Vagina (tissue), 2 donors: ENCODE measurements around the gene EPYC.

Experiments used
- CTCF ChIP-seq, 3 experiments: fragments of 450-650 bp in 2 of 3; fragments of 200-600 bp in 1 of 3; sonication (generic) in 1 of 3; IDR thresholded peaks; one replicate each; pipeline ENCODE4 v1.5.1; 2017 to 2019; ENCODE audit warnings: antibody characterized with exemption in 3 of 3, mild to moderate bottlenecking in 2 of 3, moderate library complexity in 2 of 3
- POLR2A ChIP-seq, 2 donors: fragments of 450-650 bp; IDR thresholded peaks; one replicate each; pipeline ENCODE4 v1.6.1; 2017; ENCODE audit warnings: antibody characterized with exemption in 2 of 2, mild to moderate bottlenecking in 2 of 2, moderate library complexity in 2 of 2

- TF ChIP-seq POLR2A (IDR thresholded peaks at IDR 0.05) (no peak), CTCF (IDR thresholded peaks at IDR 0.05) (peak in 1 of 3 experiments; percentile 44)
Measured at GRCh38 chr12:90945070-90945649, 59.6 kb downstream of the EPYC start.
